Inflammatory macrophage treated with lipopolysaccharide for 4 hours (primary cell): Measurements from ENCODE around the gene EIF3F.
A peak's percentile ranks its signal among the peaks of the same experiment; 100 is the strongest.

Experiments
- DNase-seq: peaks from one replicate; pipeline ENCODE4 v3.0.0-alpha.2; 2020

The EIF3F gene

DNA sequence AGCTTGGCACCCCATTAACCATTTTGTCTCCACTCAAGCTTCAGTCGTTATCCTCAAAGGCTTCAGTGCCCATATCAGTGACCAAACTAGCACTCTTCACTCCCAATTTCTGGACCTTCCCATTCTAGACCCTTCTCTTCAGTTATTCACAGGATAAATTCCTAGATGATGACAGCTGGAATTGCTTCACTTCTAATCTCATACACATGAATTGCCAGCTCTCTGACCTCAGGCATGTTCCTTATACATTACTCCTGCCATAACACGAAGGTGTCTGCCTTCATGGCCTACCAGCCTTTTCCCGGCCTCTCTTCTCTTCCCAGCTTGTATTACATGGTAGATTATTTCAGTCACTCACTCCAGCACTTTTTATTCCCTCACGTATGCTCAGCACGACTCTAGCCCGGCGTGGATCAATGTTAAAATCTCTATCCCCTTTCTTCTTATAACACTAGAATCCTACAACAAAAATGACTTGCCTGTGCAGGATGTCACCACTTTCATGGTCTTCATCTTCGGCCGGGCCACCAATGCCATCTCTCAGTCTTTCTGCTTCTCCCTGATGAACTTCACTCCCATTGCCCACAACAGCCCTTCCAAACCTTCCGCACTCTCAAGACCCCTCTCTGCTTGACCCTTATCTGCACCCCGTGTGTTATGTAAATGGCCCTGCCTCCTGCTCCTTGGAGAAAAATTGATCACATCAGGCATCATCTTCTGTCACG lies 36.9 kb downstream of the EIF3F start:
- no peak for DNase-seq

DNA sequence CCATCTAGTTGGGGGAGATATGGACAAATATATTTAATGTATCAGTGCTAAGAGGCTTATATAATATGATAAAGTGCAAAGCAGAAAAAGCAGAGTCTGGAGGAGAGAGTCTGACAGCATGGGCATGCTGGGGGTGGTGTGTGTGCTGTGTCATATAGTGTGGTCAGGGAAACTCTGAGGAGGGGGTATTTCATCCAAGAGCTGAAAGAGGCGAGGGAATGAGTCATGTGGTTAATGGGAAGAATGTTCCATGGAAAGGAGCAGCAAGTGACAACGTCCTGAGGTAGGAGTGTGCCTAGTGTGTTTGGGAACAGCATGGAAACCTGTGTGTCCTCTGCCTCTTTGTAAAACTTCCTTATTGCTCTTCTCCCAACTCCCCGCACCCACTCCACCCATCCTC lies 38.0 kb downstream of the EIF3F start:
- no peak for DNase-seq

GRCh38 chr11:8025816-8026215 lies 38.7 kb downstream of the EIF3F start:
- no peak for DNase-seq

- no peak for DNase-seq
These were observed 39.8 kb downstream of the EIF3F start for GRCh38 chr11:8026982-8027381.

- no peak for DNase-seq
These were observed 41.6 kb downstream of the EIF3F start for GRCh38 chr11:8028766-8029165.

DNA sequence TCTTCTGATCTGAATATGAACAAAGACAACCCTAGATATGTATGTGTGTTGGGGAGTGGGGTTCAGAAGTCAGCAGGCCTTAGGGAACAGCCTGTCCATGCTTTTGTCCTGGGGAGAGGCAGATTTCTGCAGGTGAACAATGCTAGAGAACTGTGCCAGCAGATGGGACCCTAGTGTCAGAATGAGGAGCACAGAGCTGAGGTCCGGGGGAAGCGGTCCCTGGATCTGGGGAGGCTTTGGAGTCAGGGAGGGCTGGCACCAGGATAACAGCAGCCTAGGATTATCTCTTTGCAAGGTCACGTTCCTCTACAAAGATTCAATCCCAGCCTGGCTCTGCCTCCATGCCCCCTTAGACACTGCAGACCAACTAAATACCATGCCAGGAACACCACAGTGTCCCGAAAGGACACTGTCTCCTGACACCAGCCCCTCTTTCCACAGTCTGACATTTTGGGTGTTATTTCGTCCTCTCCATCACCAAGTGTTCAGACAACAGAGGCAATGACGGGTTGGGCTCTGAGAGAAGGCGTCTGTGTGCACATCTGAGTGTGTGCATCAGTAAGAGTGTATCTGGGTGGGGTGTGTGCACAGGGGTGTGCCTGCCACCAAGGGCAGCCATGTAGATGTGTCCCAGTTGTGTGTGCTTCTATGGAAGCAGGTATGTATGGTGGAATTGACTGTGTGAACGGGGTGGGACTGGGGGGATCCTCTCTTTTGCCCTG lies 43.5 kb downstream of the EIF3F start:
- DNase-seq, result no peak

- no peak for DNase-seq
These were observed 44.3 kb downstream of the EIF3F start for GRCh38 chr11:8031248-8032115.

DNA sequence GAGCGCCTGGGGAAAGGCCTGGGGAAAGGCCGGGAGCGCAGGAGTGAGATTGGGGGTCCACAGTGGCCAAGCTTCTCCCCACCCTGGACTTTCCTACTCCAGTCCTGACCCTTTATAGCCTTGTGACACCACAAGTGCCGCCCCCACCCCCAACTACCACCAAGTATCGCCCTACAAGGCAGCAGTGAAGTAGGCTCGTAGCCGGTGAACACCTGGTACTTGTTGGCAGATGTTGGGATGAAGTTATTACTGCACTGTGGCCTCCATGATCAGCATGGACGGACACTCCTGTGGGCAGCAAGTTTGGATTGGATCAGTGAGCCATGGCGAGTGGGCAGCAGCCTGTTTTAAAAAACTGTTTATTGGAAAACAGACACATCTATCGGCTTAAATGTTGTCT lies 45.0 kb downstream of the EIF3F start:
- DNase-seq, result no peak

DNA sequence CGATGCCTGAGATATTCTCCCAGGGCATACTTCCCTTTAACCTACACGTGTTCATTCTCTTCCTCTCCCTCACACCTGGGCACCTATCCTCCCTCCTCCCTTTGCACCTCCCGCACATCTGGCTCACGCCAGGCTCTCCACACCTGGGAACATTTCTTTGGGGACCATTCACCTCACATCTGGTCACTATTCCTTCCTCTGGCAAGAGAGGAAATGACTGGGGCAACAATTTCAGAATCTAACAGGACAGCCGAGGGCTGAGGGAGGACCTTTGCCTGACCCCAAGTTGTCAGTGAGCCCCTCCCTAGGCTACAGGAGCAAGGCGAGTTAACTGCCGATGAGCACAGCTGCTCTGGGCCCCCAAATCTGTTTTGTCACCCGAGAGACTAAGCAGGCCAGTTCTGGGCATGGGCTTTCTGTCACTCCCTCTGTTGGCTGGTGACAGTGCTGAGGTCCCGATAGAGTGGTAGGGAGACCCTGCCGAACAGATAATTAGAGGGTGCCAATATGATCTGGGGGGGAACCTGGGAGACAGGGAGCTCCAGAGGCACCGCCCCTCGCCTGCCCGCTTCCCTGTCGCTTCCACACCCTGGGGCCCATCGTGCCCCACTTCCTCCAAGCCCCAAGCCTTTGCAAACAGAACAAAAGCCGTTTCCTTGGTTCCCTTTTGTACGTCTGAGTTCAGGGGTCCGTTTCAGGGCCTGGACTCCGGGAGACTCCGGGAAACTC lies 45.6 kb downstream of the EIF3F start:
- DNase-seq, result no peak

DNA sequence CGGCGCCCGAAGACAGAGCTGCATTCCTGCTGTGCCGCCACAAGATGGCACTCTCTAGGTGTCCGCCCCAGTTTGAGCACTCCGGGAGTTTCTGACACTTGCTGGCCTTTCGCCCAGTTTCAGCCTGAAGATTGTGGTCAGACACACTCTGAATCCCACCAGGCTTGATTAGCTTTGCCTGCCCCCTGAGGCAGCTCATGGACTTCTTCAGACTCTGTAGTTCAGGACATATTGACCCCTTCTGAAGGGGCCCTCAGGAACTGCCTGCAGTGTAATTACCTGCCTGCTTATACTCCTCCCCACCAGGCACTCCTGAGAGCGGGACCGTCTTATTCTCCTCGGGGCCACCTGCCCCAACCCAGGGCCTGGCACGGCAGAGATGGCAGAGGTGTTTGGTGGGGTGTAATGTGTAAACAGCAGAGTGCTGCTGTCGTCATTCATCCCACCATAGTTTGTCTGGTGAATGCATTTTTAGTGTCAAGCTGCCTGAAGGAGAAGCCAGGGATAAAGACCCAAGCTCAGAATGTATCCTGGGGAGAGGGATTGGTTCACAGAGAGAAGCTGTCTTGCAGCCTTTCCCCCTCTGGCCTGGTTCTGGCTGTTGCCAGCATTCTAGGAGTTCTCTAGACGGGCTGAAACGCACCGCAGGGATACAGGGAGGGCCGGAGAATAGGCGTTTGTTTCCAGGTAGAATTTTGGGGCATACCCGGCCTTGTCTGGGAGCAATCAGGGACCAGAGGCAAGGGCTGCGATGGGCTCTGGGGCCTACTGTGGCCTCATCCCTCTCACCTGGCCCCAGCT lies 46.4 kb downstream of the EIF3F start:
- DNase-seq, result peak; percentile 45

DNA sequence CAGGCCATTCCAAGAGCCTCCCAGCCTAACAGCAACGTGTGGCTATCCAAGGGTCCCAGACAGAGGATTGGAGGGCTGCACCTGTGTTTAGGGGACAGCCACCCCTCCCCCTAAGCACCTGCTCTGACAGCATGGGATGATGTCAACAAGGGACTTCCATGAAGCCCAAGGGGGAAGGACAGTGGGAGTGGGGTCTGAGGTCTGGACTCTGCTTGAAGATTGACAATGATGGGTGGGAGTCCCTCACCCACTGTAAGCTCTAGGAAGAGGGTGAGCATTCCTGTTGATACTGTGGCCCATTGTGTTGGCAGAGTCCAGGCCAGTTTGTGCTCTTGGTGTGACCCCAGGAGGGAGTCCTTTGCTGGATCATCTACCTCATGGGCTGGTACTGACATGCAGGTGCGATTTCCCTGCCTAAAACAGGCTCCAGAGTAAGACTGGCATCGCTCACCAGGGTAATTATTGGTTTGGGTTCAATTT lies 47.0 kb downstream of the EIF3F start:
- DNase-seq, result no peak

DNA sequence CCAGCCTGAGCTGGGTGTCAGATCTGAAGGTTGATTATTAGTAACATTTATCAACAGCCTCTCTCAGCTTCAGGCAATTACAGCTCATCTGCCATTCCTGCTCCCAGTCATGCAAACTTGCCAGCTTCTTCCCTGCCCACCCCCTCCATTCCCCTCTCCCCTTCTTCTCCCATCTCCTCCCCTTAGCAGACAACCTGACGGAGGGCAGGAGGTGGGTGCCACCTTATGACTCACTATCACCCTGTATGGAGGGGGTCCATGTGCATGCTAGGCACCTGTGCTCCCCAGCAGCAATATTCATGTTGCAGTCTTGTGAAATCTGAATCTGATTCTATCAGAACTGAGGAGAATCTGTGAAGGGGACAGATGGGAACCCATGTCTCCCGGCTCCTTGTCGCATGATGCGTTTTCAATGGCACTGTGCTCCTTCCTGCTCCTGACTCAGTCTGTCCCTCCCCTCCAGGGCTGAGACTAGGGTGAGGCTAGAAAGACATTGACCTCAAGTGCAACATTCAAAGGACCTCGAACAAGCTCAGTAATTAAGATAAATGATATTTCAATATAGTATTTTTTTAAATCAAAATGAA lies 47.6 kb downstream of the EIF3F start:
- no peak for DNase-seq

- no peak for DNase-seq
These were observed 48.2 kb downstream of the EIF3F start for GRCh38 chr11:8035200-8035855.

DNA sequence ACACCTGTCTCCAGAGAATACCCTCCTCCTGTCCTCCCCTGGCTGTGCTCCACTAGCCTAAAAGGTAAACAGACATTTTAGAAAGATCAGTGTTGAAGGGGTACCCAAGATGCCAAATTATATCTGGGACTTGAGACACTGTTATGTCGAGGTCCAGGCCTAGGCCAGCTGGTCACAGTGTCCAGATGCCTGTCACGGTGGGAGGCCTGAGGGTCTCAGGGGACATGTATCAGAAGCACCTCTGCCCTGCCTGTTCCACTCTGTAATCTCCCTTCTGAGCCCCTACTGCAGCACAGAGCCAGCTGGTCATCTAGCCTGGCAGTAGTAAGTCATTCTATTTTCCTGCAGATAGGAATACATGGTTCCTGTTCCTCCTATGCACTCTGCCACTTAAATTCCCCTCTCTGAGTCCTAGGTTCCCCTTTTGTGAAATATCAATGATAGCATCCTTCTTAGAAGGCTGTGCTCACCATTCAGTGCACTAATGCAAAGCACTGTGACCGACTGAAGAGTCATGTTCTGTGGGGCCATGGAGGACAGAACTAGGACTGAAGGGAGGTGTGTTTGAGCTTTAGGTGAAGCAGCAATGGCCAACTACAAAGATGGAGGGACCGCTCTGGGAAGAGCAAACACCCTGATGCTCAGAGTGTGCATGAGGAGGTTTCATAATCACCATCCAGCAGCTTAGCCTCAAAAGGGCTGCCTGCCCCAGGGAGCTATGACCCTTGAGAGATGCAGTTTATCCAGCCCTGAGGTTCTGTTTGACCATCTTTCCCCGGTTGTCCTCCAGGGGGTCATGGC lies 49.1 kb downstream of the EIF3F start:
- peak; percentile 30 for DNase-seq

GRCh38 chr11:8036986-8037385 lies 49.8 kb downstream of the EIF3F start:
- DNase-seq, result no peak

GRCh38 chr11:8038393-8038792 lies 51.3 kb downstream of the EIF3F start:
- no peak for DNase-seq

GRCh38 chr11:8038811-8039529 lies 51.8 kb downstream of the EIF3F start:
- DNase-seq, result no peak

DNA sequence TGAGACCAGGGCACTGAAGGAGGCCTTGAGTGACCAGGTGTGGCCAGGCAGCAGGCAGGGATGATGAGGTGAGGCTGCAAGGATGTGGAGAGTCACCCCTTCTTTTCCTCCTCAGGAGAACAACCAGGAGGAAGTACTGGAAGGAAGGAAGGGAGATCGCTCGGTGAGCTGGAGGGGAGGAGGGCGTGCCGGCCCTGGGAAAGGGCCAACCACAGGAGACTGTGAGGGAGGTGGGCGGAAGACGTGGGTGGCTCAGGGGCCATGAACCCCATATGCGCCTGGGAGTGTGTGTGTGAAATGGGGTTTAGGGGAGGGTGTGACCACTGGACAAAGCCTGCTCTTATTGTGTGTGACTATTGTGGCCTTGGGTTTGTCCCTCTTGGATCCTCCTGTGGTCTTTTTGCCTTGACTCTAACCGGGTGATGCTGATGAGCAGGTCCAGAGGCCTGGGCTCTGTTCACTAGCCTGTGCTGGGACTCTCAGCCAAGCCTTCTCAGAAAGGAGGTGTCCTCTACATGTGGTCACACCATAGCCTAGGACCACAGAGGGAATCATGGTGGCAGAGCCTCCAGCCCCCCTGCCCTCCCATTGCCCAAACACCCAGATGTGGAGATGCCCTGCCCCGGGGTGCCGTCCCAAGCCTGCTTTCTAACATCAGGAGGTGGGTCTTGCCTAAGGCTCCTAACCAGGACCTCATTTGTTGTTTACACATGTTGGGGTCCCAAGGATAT lies 52.6 kb downstream of the EIF3F start:
- DNase-seq, result no peak
